ENCODE measurements around the gene MMP14. TPM values are rescaled to one million over a fixed set of nuclear protein-coding genes. Genes with fewer than 3 reads are reported as not detected.

MMP14 gene
- total and polyA plus RNA-seq, 2 of the 8 experiments (the other 6 are each of a cell fraction or from before 2014, with no cell fraction given) = 58.2 to 86.8 TPM

- TF ChIP-seq, protein P1, sequence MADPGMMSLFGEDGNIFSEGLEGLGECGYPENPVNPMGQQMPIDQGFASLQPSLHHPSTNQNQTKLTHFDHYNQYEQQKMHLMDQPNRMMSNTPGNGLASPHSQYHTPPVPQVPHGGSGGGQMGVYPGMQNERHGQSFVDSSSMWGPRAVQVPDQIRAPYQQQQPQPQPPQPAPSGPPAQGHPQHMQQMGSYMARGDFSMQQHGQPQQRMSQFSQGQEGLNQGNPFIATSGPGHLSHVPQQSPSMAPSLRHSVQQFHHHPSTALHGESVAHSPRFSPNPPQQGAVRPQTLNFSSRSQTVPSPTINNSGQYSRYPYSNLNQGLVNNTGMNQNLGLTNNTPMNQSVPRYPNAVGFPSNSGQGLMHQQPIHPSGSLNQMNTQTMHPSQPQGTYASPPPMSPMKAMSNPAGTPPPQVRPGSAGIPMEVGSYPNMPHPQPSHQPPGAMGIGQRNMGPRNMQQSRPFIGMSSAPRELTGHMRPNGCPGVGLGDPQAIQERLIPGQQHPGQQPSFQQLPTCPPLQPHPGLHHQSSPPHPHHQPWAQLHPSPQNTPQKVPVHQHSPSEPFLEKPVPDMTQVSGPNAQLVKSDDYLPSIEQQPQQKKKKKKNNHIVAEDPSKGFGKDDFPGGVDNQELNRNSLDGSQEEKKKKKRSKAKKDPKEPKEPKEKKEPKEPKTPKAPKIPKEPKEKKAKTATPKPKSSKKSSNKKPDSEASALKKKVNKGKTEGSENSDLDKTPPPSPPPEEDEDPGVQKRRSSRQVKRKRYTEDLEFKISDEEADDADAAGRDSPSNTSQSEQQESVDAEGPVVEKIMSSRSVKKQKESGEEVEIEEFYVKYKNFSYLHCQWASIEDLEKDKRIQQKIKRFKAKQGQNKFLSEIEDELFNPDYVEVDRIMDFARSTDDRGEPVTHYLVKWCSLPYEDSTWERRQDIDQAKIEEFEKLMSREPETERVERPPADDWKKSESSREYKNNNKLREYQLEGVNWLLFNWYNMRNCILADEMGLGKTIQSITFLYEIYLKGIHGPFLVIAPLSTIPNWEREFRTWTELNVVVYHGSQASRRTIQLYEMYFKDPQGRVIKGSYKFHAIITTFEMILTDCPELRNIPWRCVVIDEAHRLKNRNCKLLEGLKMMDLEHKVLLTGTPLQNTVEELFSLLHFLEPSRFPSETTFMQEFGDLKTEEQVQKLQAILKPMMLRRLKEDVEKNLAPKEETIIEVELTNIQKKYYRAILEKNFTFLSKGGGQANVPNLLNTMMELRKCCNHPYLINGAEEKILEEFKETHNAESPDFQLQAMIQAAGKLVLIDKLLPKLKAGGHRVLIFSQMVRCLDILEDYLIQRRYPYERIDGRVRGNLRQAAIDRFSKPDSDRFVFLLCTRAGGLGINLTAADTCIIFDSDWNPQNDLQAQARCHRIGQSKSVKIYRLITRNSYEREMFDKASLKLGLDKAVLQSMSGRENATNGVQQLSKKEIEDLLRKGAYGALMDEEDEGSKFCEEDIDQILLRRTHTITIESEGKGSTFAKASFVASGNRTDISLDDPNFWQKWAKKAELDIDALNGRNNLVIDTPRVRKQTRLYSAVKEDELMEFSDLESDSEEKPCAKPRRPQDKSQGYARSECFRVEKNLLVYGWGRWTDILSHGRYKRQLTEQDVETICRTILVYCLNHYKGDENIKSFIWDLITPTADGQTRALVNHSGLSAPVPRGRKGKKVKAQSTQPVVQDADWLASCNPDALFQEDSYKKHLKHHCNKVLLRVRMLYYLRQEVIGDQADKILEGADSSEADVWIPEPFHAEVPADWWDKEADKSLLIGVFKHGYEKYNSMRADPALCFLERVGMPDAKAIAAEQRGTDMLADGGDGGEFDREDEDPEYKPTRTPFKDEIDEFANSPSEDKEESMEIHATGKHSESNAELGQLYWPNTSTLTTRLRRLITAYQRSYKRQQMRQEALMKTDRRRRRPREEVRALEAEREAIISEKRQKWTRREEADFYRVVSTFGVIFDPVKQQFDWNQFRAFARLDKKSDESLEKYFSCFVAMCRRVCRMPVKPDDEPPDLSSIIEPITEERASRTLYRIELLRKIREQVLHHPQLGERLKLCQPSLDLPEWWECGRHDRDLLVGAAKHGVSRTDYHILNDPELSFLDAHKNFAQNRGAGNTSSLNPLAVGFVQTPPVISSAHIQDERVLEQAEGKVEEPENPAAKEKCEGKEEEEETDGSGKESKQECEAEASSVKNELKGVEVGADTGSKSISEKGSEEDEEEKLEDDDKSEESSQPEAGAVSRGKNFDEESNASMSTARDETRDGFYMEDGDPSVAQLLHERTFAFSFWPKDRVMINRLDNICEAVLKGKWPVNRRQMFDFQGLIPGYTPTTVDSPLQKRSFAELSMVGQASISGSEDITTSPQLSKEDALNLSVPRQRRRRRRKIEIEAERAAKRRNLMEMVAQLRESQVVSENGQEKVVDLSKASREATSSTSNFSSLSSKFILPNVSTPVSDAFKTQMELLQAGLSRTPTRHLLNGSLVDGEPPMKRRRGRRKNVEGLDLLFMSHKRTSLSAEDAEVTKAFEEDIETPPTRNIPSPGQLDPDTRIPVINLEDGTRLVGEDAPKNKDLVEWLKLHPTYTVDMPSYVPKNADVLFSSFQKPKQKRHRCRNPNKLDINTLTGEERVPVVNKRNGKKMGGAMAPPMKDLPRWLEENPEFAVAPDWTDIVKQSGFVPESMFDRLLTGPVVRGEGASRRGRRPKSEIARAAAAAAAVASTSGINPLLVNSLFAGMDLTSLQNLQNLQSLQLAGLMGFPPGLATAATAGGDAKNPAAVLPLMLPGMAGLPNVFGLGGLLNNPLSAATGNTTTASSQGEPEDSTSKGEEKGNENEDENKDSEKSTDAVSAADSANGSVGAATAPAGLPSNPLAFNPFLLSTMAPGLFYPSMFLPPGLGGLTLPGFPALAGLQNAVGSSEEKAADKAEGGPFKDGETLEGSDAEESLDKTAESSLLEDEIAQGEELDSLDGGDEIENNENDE (IDR thresholded peaks at IDR 0.05; ENCODE audit: insufficient replicate concordance, low read length) = no peak
- no peak for TF ChIP-seq SP2 (IDR thresholded peaks at IDR 0.05; ENCODE audit: low read length)
- no peak for TF ChIP-seq SRF (IDR thresholded peaks at IDR 0.05; ENCODE audit: low read depth, low read length)
- TF ChIP-seq, protein P2, sequence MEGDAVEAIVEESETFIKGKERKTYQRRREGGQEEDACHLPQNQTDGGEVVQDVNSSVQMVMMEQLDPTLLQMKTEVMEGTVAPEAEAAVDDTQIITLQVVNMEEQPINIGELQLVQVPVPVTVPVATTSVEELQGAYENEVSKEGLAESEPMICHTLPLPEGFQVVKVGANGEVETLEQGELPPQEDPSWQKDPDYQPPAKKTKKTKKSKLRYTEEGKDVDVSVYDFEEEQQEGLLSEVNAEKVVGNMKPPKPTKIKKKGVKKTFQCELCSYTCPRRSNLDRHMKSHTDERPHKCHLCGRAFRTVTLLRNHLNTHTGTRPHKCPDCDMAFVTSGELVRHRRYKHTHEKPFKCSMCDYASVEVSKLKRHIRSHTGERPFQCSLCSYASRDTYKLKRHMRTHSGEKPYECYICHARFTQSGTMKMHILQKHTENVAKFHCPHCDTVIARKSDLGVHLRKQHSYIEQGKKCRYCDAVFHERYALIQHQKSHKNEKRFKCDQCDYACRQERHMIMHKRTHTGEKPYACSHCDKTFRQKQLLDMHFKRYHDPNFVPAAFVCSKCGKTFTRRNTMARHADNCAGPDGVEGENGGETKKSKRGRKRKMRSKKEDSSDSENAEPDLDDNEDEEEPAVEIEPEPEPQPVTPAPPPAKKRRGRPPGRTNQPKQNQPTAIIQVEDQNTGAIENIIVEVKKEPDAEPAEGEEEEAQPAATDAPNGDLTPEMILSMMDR (IDR thresholded peaks at IDR 0.05; ENCODE audit: control extremely low read depth in 1 of 3, insufficient read depth in 1 of 3, low read depth in 1 of 3, low read length in 3 of 3) = no peak
- TF ChIP-seq POU5F1 (IDR thresholded peaks at IDR 0.05; ENCODE audit: low read depth, low read length) = no peak
- TF ChIP-seq TEAD4 (IDR thresholded peaks at IDR 0.05; ENCODE audit: low read depth, low read length) = no peak
- TF ChIP-seq, protein P3, sequence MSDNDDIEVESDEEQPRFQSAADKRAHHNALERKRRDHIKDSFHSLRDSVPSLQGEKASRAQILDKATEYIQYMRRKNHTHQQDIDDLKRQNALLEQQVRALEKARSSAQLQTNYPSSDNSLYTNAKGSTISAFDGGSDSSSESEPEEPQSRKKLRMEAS (IDR thresholded peaks at IDR 0.05) = peak; percentile 54
- TF ChIP-seq SAP30 (IDR thresholded peaks at IDR 0.05; ENCODE audit: insufficient read depth, insufficient replicate concordance, low read length) = no peak
Measured at GRCh38 chr14:22822016-22822570, 14.3 kb upstream of the MMP14 start (continued).

Data from H1 (cell line).